NCI-H2081 (cell line): ENCODE data around the gene GOLPH3.
"Not testable (repeated sequence)": the region's sequence is repeated elsewhere in the genome, so short reads cannot be mapped to it uniquely, and the experiment has no call there.

Experiments used
- DNase-seq, 2 experiments: peaks; one replicate each; lab custom pipeline; 2025; lab: John Stamatoyannopoulos, UW

Gene GOLPH3

DNA sequence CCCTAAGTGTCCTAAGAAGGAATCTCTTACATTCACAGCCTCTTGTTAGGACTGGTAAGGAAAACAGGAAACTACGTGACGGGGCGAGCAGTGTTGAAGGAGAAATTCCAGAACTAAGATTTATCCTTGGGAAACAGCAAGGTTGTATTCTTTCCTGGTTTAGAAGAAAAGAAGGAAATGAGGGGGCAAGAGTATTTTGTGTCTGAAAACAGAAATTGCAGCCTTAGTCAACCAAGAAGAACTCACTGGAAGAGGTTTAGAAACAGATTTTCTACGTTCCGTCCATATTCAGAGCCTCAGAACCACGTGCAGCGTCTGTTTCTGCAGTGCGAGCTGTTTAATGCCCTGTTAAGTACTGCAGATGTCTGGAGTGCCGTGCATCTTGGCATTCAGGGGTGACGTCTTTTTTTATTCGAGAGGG lies 75.2 kb downstream of the GOLPH3 start:
- DNase-seq, result no peak

DNA sequence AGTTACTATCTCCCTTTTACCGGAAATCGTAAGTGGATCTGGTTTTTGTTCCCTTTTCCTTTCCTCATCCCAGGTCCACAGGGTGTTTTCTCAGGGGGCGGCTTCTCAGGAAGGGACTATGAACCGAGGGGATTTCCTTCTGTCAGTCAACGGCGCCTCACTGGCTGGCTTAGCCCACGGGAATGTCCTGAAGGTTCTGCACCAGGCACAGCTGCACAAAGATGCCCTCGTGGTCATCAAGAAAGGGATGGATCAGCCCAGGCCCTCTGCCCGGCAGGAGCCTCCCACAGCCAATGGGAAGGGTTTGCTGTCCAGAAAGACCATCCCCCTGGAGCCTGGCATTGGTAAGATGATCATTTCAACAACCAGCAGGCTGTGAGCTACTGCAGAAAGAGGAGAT lies 75.8 kb downstream of the GOLPH3 start:
- no peak for DNase-seq

DNA sequence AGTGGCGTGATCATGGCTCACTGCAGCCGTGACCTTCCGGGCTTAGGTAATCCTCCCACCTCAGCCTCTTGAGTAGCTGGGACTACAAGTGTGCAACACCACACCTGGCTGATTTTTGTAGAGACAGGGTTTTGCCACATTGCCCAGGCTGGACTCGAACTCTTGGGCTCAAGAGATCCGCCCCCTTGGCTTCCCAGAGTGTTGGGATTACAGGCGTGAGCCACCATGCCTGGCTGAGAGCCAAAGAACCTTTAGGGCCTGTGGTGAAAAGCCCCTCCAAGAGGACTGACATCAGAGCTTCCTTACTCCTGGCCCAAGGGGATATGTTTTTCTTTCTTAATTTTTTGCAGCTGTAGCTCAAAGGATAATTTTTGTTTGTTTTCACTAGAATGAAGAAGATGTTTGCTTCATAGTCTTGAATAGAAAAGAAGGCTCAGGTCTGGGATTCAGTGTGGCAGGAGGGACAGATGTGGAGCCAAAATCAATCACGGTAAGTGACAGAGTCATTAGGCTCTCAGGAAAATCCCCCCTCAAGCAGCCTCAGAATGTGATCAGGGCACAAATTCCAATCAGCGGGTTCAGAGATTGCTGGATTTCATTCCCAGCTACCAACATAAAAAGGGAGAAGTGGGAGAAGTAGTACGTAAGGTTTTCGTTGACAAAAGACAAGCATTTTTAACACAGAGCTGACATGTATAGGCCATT lies 77.1 kb downstream of the GOLPH3 start:
- DNase-seq, result no peak

DNA sequence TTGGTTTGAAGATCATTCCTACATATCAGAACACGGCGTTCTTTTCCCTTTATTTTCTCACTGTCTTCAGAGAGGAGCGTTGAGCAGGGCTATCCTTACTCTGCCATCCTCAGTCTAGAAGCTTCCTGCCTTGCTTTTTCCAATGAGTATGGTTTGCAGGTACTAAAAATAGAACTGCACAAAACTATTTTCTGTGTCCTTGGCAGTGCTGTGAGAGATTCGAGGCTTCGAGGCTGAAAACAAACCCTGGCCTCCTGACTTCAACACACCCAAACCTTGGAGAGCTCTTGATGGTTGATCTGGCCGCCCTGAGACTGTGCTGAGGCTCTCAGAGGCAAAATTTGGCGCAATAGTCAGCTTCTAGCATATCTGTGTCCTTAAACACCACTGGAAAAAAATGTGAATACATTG lies 78.9 kb downstream of the GOLPH3 start:
- no peak for DNase-seq

DNA sequence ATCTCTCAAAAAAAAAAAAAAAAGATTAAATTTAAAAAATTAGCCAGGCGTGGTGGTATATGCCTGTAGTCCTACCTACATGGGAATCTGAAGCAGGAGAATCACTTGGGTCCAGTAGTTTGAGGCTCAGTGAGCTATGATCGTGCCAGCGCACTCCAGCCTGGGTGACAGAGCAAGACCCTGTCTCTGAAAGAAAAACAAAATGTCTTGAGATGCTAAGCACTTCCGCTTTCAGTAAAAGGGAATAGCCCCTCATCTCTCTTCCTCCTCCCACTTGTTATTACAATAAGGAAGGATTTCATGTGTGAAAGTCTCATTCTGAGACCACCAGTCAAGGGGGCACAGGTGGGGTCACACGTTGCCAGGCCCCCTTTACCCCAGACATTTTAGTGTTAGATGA lies 79.4 kb downstream of the GOLPH3 start:
- no peak for DNase-seq

DNA sequence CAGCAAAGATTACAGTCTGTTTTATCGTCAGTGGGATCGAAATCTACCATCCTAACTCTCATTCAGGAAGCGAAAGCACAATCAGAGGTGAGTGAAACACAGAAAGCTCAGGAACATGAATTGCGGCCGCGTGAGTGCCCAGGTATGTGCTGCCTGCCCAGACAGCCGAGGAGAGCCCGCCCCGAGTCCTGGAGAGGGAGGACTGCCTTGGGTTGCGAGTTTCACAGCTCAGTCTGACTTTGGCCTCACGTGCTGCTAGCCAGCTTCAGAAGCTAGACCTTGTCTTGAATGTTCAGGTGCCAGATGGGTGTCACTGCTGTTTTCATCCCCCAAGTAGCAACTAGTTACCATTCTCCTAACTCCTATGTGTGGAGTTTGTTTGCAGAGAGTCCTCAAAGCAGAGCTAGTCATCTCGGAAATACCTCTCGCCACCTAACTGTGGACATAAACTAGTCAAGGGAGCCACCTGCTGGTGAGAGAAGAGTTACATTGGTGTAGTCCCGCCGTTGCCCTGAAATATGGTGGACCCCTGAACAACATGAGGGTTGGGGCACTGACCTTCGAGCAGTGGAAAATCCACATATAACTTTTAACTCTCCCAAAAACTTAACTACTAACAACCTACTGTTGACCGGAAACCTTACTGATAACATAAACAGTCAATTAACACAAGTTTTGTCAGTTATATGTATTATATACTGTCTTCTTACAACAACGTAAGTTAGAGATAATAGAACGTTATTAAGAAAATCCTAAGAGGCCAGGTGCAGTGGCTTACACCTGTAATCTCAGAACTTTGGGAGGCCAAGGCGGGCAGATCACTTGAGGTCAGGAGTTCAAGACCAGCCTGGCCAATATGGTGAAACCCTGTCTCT lies 80.9 kb downstream of the GOLPH3 start:
- DNase-seq, result peak; percentile 87 to 88

DNA sequence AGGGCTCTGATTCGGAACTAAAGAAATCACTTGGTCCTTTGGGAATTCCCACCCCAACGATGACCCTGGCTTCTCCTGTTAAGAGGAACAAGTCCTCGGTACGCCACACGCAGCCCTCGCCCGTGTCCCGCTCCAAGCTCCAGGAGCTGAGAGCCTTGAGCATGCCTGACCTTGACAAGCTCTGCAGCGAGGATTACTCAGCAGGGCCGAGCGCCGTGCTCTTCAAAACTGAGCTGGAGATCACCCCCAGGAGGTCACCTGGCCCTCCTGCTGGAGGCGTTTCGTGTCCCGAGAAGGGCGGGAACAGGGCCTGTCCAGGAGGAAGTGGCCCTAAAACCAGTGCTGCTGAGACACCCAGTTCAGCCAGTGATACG lies 83.4 kb downstream of the GOLPH3 start:
- DNase-seq, result no peak

DNA sequence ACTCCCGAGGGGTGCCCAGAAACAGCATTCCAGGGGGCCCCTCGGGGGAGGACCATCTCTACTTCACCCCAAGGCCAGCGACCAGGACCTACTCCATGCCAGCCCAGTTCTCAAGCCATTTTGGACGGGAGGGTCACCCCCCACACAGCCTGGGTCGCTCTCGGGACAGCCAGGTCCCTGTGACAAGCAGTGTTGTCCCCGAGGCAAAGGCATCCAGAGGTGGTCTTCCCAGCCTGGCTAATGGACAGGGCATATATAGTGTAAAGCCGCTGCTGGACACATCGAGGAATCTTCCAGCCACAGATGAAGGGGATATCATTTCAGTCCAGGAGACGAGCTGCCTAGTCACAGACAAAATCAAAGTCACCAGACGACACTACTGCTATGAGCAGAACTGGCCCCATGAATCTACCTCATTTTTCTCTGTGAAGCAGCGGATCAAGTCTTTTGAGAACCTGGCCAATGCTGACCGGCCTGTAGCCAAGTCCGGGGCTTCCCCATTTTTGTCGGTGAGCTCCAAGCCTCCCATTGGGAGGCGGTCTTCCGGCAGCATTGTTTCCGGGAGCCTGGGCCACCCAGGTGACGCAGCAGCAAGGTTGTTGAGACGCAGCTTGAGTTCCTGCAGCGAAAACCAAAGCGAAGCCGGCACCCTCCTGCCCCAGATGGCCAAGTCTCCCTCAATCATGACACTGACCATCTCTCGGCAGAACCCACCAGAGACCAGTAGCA lies 83.9 kb downstream of the GOLPH3 start:
- no peak for DNase-seq

DNA sequence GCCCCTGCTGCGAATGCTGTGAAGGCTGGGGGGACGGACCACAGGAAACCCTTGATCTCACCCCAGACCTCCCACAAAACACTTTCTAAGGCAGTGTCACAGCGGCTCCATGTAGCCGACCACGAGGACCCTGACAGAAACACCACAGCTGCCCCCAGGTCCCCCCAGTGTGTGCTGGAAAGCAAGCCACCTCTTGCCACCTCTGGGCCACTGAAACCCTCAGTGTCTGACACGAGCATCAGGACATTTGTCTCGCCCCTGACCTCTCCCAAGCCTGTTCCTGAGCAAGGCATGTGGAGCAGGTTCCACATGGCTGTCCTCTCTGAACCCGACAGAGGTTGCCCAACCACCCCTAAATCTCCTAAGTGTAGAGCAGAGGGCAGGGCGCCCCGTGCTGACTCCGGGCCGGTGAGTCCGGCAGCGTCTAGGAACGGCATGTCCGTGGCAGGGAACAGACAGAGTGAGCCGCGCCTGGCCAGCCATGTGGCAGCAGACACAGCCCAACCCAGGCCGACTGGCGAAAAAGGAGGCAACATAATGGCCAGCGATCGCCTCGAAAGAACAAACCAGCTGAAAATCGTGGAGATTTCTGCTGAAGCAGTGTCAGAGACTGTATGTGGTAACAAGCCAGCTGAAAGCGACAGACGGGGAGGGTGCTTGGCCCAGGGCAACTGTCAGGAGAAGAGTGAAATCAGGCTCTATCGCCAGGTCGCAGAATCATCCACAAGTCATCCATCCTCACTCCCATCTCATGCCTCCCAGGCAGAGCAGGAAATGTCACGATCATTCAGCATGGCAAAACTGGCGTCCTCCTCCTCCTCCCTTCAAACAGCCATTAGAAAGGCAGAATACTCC lies 84.7 kb downstream of the GOLPH3 start:
- no peak for DNase-seq

DNA sequence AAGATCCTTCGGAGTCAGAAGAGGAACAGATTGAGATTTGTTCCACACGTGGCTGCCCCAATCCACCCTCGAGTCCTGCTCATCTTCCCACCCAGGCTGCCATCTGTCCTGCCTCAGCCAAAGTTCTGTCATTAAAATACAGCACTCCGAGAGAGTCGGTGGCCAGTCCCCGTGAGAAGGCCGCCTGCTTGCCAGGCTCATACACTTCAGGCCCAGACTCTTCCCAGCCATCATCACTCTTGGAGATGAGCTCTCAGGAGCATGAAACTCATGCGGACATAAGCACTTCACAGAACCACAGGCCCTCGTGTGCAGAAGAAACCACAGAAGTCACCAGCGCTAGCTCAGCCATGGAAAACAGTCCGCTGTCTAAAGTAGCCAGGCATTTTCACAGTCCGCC lies 85.9 kb downstream of the GOLPH3 start:
- DNase-seq, result no peak

DNA sequence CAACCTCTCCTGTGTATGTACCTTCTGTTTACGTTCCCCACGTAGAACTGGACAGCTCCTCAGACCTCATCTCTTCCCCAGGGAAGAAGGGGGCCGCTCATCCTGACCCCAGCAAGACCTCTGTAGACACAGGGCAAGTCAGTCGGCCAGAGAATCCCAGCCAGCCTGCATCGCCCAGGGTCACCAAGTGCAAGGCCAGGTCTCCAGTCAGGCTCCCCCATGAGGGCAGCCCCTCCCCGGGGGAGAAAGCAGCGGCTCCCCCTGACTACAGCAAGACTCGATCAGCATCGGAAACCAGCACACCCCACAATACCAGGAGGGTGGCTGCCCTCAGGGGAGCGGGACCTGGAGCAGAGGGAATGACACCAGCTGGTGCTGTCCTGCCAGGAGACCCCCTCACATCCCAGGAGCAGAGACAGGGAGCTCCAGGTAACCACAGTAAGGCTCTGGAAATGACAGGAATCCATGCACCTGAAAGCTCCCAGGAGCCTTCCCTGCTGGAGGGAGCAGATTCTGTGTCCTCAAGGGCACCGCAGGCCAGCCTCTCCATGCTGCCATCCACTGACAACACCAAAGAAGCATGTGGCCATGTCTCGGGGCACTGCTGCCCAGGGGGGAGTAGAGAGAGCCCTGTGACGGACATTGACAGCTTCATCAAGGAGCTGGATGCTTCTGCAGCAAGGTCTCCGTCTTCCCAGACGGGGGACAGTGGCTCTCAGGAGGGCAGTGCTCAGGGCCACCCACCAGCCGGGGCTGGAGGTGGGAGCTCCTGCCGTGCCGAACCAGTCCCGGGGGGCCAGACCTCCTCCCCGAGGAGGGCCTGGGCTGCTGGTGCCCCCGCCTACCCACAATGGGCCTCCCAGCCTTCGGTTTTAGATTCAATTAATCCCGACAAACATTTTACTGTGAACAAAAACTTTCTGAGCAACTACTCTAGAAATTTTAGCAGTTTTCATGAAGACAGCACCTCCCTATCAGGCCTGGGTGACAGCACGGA lies 86.7 kb downstream of the GOLPH3 start:
- DNase-seq, result no peak

DNA sequence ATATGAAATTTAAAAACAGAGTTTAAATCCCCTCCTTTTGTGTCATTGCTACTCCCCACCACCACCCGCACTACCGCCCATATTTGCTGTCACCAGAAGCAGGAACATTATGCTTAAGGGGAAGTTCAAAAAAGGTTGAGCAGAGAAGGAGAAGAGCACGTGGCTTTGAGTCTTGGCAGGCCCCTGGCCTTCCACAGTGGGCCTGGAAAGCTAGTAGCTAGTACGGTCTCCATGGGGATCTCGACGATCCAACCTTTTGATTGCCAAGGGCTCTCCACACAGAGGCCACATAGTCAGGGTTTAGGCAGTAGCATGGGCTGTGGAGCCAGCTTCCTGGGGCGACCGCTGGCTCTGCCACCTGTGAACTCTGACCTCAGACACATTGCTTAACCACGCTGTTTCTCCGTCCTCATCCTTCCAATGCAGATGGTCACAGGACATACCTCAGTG lies 90.1 kb downstream of the GOLPH3 start:
- no peak for DNase-seq

DNA sequence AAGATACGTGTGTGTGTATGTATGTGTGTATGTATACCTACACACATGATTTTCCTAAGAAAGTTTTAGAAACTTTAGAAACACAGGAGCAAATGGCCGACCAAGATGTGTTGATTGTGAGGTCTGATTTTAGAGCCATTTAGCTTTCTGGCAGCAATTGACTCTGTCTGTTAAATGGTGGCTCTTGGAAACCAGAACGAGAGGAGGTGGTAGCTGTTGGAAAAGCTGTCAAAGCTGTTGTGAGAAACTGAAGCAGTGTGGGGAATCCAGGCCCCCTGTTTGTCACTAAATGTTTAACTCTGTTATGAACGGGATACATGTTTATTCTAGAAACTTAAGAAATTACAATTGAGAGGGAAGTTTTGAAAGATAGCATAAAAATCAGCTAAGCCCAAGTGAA lies 91.4 kb downstream of the GOLPH3 start:
- DNase-seq, result no peak

DNA sequence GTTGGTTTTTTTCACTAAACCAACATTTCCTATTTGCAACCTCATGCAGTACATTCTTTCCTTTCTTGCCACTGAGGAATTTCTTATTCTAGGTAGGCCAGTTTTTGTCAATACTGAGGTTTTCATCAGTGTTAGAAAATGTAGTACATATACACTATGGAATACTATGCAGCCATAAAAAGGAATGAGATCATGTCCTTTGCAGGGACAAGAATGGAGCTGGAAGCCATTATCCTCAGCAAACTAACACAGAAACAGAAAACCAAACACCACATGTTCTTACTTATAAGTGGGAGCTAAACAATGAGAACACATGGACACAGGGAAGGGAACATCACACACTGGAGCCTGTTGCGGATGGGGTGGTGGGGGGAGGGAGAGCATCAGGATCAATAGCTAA lies 93.6 kb downstream of the GOLPH3 start:
- not testable (repeated sequence) for DNase-seq

DNA sequence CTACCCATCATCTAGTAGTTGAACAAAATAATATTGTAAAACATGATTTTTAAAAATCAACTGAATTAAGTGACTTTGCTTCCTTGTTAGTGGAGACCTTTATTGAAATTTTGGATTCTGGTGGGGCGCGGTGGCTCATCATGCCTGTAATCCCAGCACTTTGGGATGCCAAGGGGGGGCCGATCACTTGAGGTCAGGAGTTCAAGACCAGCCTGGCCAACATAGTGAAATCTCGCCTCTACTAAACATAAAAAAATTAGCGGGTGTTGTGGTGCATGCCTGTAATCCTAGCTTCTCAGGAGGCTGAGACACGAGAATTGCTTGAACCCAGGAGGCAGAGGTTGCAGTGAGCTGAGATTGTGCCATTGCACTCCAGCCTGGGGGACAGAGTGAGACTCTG lies 95.3 kb downstream of the GOLPH3 start:
- not testable (repeated sequence) for DNase-seq

DNA sequence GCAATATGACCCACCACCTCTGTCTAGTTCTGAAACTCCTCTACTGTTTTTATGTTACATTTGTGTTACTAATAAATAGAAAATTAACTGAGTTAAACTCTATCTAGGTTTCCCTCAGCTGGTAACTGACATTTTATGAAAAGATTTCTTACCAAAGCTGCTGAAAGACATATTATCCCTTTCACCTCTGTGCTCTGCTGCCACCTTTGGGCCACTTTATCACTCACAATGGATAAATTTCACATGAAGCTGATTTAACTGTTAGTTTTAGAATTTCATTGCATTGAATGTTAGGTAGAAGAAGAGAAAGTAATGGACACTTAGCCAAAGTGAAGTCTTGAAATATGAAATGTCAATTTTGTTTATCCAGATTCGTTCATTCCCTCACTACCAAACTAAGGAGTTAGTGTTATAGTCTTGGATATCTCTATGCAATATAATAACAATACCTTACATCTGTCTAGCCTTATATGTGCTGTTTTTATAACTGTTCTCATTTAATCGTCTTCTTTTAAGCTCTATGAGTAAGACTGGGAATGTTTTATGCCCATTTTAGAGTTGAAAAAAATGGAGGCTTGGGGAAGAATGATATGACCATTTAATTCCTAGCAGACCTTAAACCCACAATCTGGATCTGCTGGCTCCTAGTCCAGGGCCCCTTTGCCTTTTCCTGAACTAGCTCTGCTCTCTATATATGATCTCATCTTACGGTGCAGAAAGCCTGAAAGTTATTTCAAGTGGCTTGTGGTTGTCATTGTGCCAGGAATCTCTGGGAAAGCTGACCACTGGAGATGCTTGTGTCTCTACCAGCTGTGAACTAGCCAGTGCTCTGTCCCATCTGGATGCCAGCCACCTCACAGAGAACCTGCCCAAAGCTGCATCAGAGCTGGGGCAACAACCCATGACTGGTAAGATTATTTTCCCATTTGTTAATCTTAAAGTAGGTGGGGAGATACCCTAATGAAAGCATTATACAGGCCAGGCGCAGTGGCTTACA lies 97.1 kb downstream of the GOLPH3 start:
- DNase-seq, result peak; percentile 66 to 77
